Measurements from ENCODE around the gene TMCO4. TPM values are rescaled to one million over a fixed set of nuclear protein-coding genes. Genes with fewer than 3 reads are reported as not detected.

The TMCO4 gene
- total RNA-seq, 1 experiment from 2014 or later: 15.1 TPM

GRCh38 chr1:19728413-19729145 lies 71.1 kb downstream of the TMCO4 start:
- H3K27ac Mint-ChIP-seq (ENCODE audit: unreplicated experiment): no peak overlapping the region

DNA sequence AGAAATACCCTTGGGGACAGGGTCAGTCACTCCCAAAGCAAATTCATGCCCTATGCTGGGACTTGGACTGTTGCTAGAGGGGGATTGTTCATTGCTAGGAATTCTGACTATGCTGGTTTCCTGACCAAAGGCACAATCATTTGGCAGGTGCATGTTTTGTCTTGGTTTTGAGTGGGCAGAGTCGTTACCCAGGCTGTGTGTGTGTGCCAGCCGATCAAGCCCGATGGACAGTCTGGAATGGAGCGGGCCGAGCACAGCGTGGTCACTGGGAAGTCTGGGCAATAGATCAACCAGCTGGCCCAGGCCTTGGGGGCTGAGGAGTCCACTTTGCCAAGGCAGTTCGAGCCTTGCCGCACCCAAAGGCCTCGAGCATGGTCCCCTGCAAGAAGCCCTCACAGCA lies 74.1 kb downstream of the TMCO4 start:
- ChIA-PET POLR2A (no interaction called here), CTCF (no interaction called here)
- Mint-ChIP-seq H3K36me3 (ENCODE audit: insufficient read depth, unreplicated experiment) (no peaks in the 10 kb centered on the region), H3K4me1 (ENCODE audit: low read depth, unreplicated experiment) (no peaks in the 10 kb centered on the region), H3K9me3 (ENCODE audit: unreplicated experiment) (no peaks in the 10 kb centered on the region), H3K27me3 (ENCODE audit: insufficient read depth, unreplicated experiment) (no peaks in the 10 kb centered on the region), H3K27ac (ENCODE audit: unreplicated experiment) (no peak overlapping the region), H3K4me3 (ENCODE audit: unreplicated experiment) (no peak overlapping the region)
- TF ChIP-seq, protein P1, sequence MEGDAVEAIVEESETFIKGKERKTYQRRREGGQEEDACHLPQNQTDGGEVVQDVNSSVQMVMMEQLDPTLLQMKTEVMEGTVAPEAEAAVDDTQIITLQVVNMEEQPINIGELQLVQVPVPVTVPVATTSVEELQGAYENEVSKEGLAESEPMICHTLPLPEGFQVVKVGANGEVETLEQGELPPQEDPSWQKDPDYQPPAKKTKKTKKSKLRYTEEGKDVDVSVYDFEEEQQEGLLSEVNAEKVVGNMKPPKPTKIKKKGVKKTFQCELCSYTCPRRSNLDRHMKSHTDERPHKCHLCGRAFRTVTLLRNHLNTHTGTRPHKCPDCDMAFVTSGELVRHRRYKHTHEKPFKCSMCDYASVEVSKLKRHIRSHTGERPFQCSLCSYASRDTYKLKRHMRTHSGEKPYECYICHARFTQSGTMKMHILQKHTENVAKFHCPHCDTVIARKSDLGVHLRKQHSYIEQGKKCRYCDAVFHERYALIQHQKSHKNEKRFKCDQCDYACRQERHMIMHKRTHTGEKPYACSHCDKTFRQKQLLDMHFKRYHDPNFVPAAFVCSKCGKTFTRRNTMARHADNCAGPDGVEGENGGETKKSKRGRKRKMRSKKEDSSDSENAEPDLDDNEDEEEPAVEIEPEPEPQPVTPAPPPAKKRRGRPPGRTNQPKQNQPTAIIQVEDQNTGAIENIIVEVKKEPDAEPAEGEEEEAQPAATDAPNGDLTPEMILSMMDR (IDR thresholded peaks at IDR 0.05; ENCODE audit: insufficient read depth in 1 of 2, low read depth in 1 of 2, low read length in 1 of 2, severe bottlenecking in 1 of 2, unreplicated experiment in 1 of 2): no peak
- H3K4me3 ChIP-seq (ENCODE audit: low read depth, low read length): no peak overlapping the region
- no peaks in the 10 kb centered on the region for H3K9me3 ChIP-seq
- no TSS peak for BruUV-seq (replicated peaks)
- H3K4me1 ChIP-seq: no peaks in the 10 kb centered on the region
- no peak for DNase-seq
- H3K27me3 ChIP-seq (replicated peaks; ENCODE audit: control insufficient read depth, insufficient read depth, low read length): no peaks in the 10 kb centered on the region
- intact Hi-C loops (cut with micrococcal nuclease; ENCODE audit: unreplicated experiment): no loop called here
- H3K36me3 ChIP-seq (ENCODE audit: control insufficient read depth, insufficient read depth, low read length): no peaks in the 10 kb centered on the region

More at GRCh38 chr1:19728413-19729145, 71.1 kb downstream of the TMCO4 start:
- H3K9me3 ChIP-seq: no peaks in the 10 kb centered on the region
- CTCF ChIA-PET: no interaction called here
- H3K4me1 ChIP-seq: no peaks in the 10 kb centered on the region
- no TSS peak for BruUV-seq (replicated peaks)
- H3K36me3 ChIP-seq (ENCODE audit: control insufficient read depth, insufficient read depth, low read length): no peaks in the 10 kb centered on the region
- H3K4me3 Mint-ChIP-seq (ENCODE audit: unreplicated experiment): no peak overlapping the region
- H3K36me3 Mint-ChIP-seq (ENCODE audit: insufficient read depth, unreplicated experiment): no peaks in the 10 kb centered on the region
- TF ChIP-seq, protein P1 (IDR thresholded peaks at IDR 0.05; ENCODE audit: insufficient read depth in 1 of 2, low read depth in 1 of 2, low read length in 1 of 2, severe bottlenecking in 1 of 2, unreplicated experiment in 1 of 2): no peak
- intact Hi-C loops (cut with micrococcal nuclease; ENCODE audit: unreplicated experiment): no loop called here
- no peaks in the 10 kb centered on the region for H3K27me3 ChIP-seq (replicated peaks; ENCODE audit: control insufficient read depth, insufficient read depth, low read length)
- H3K27me3 Mint-ChIP-seq (ENCODE audit: insufficient read depth, unreplicated experiment): no peaks in the 10 kb centered on the region
- POLR2A ChIA-PET: no interaction called here
- H3K9me3 Mint-ChIP-seq (ENCODE audit: unreplicated experiment): no peaks in the 10 kb centered on the region
- H3K4me1 Mint-ChIP-seq (ENCODE audit: low read depth, unreplicated experiment): no peaks in the 10 kb centered on the region
- DNase-seq: no peak
- H3K4me3 ChIP-seq (ENCODE audit: low read depth, low read length): no peak overlapping the region

- Mint-ChIP-seq H3K4me1 (ENCODE audit: low read depth, unreplicated experiment) (no peaks in the 10 kb centered on the region), H3K36me3 (ENCODE audit: insufficient read depth, unreplicated experiment) (no peaks in the 10 kb centered on the region), H3K27me3 (ENCODE audit: insufficient read depth, unreplicated experiment) (no peaks in the 10 kb centered on the region), H3K4me3 (ENCODE audit: unreplicated experiment) (no peak overlapping the region), H3K9me3 (ENCODE audit: unreplicated experiment) (no peaks in the 10 kb centered on the region), H3K27ac (ENCODE audit: unreplicated experiment) (no peak overlapping the region)
- Histone ChIP-seq H3K4me1 (no peaks in the 10 kb centered on the region), H3K36me3 (ENCODE audit: control insufficient read depth, insufficient read depth, low read length) (no peaks in the 10 kb centered on the region), H3K9me3 (no peaks in the 10 kb centered on the region), H3K27me3 (replicated peaks; ENCODE audit: control insufficient read depth, insufficient read depth, low read length) (no peaks in the 10 kb centered on the region), H3K4me3 (ENCODE audit: low read depth, low read length) (no peak overlapping the region)
- intact Hi-C loops (cut with micrococcal nuclease; ENCODE audit: unreplicated experiment): no loop called here
- TF ChIP-seq, protein P1 (IDR thresholded peaks at IDR 0.05; ENCODE audit: insufficient read depth in 1 of 2, low read depth in 1 of 2, low read length in 1 of 2, severe bottlenecking in 1 of 2, unreplicated experiment in 1 of 2): no peak
- POLR2A ChIA-PET: no interaction called here
- CTCF ChIA-PET: no interaction called here
- DNase-seq: no peak
- no TSS peak for BruUV-seq (replicated peaks)
These were observed 75.8 kb downstream of the TMCO4 start for GRCh38 chr1:19723874-19724273.
